HepG2 (cell line): ENCODE results near the gene SAPCD2. TPM values are rescaled to one million over a fixed set of nuclear protein-coding genes. Genes with fewer than 3 reads are reported as not detected.

Experiments
- ATAC-seq: fragments of 200-7000 bp; cut with Tn5 transposase; 3 replicates; pipeline ENCODE4 v1.9.1; 2020; ENCODE audit warnings: mild to moderate bottlenecking, moderate library complexity
- BruUV-seq: library from RNA; stranded (reverse); fragments of 400-500 nt; replicated peaks from 2 replicates; lab custom pipeline; 2021; lab: Mats Ljungman, UMichigan
- CTCF ChIA-PET: fragments of 300-600 bp; formaldehyde crosslinking; extraction: SDS; loops from one replicate; lab custom pipeline; 2021; ENCODE audit warnings: low total read pairs, inconsistent platforms, low intra/inter-chr PET ratio; lab: Yijun Ruan, JAX
- POLR2A ChIA-PET: fragments of 350-600 bp; sonication (Branson Sonifier 250); formaldehyde crosslinking; loops from one replicate; lab custom pipeline; 2020; ENCODE audit warnings: antibody characterized with exemption, inconsistent platforms; lab: Yijun Ruan, JAX
- DNase-seq: peaks from one replicate; pipeline ENCODE4 v3.0.0-alpha.2; 2015; ENCODE audit warnings: low spot score
- FAIRE-seq: peaks from 3 replicates; lab custom pipeline; 2011; peaks lifted over from hg19 to GRCh38; lab: Jason Lieb, UNC
- H2AFZ ChIP-seq: one replicate; pipeline ENCODE4 v1.6.1; 2011; ENCODE audit warnings: low read length, inconsistent platforms
- H3K27ac ChIP-seq: fragments of 300-600 bp; 3 replicates; pipeline ENCODE4 v1.8.0; 2011; ENCODE audit warnings: mixed run types, mild to moderate bottlenecking, mixed read lengths, low read length, inconsistent platforms; ENCODE audit not compliant: insufficient read depth; ENCODE audit errors: extremely low read length
- H3K27me3 ChIP-seq, 2 experiments: fragments of 200-600 bp in 1 of 2; 2 replicates in 1 of 2; 3 replicates in 1 of 2; pipeline versions ENCODE4 v1.6.0 to v1.8.0; 2011; ENCODE audit warnings: low read length in 2 of 2, mild to moderate bottlenecking in 2 of 2, moderate library complexity in 2 of 2, inconsistent platforms in 1 of 2; ENCODE audit not compliant: insufficient read depth in 2 of 2, control insufficient read depth in 1 of 2
- H3K36me3 ChIP-seq, 2 experiments: fragments of 200-600 bp in 1 of 2; replicated peaks in 1 of 2; 2 replicates in 1 of 2; 3 replicates in 1 of 2; pipeline versions ENCODE4 v1.5.1 to v1.8.0; 2011; ENCODE audit warnings: low read length in 2 of 2, inconsistent platforms in 1 of 2; ENCODE audit not compliant: insufficient read depth in 2 of 2, control insufficient read depth in 1 of 2
- H3K4me1 ChIP-seq: 2 replicates; pipeline ENCODE4 v1.5.1; 2012; ENCODE audit warnings: low read length, inconsistent platforms; ENCODE audit not compliant: insufficient read depth
- H3K4me2 ChIP-seq: 2 replicates; pipeline ENCODE4 v1.6.0; 2011; ENCODE audit warnings: low read depth, low read length, inconsistent platforms
- H3K4me3 ChIP-seq, 3 experiments: fragments of 200-600 bp in 1 of 3; sonication (generic), shearing (Covaris generic) in 1 of 3; replicated peaks in 1 of 3; 2 replicates each; pipeline ENCODE4 v1.5.1; 2011 to 2016; ENCODE audit warnings: low read length in 3 of 3, inconsistent platforms in 2 of 3, low read depth in 2 of 3, mild to moderate bottlenecking in 2 of 3, control low read depth in 1 of 3, mixed read lengths in 1 of 3; ENCODE audit not compliant: insufficient read depth in 1 of 3
- H3K79me2 ChIP-seq: one replicate; pipeline ENCODE4 v1.6.1; 2011; ENCODE audit warnings: low read length, inconsistent platforms; ENCODE audit not compliant: insufficient read depth
- H3K9ac ChIP-seq: 2 replicates; pipeline ENCODE4 v1.6.0; 2011; ENCODE audit warnings: mild to moderate bottlenecking, low read depth, low read length, inconsistent platforms; ENCODE audit not compliant: insufficient read depth
- H3K9me3 ChIP-seq: 2 replicates; pipeline ENCODE4 v1.5.1; 2012; ENCODE audit warnings: mild to moderate bottlenecking, low read length
- H4K20me1 ChIP-seq: 2 replicates; pipeline ENCODE4 v1.6.0; 2011; ENCODE audit warnings: inconsistent platforms, mild to moderate bottlenecking, low read length, moderate library complexity; ENCODE audit not compliant: insufficient read depth
- AGO2 ChIP-seq: fragments of 200-400 bp; formaldehyde crosslinking; optimal IDR thresholded peaks from 2 replicates; pipeline ENCODE3; 2017; ENCODE audit warnings: mild to moderate bottlenecking, low read depth, low read length, moderate library complexity
- AKAP8 ChIP-seq: sonication (generic); formaldehyde crosslinking; IDR thresholded peaks from 2 replicates; pipeline ENCODE4 v1.5.1; 2020; ENCODE audit warnings: mild to moderate bottlenecking, missing genetic modification reagents
- CBX1 ChIP-seq: IDR thresholded peaks from one replicate; pipeline ENCODE4 v1.6.1; 2016; ENCODE audit warnings: antibody characterized with exemption, low read depth
- CBX5 ChIP-seq: sonication (generic); formaldehyde crosslinking; IDR thresholded peaks from 2 replicates; pipeline ENCODE4 v1.4.0; 2020; ENCODE audit warnings: missing genetic modification reagents, borderline replicate concordance
- HDAC1 ChIP-seq: sonication (generic); formaldehyde crosslinking; IDR thresholded peaks from 2 replicates; pipeline ENCODE4 v1.5.1; 2020; ENCODE audit warnings: mild to moderate bottlenecking, missing genetic modification reagents
- KMT2B ChIP-seq: IDR thresholded peaks from 2 replicates; pipeline ENCODE4 v1.6.1; 2016; ENCODE audit warnings: missing genetic modification reagents, missing compliant biosample characterization
- SOX6 ChIP-seq, 2 experiments: fragments of 450-650 bp in 1 of 2; sonication (generic) in 1 of 2; formaldehyde crosslinking in 1 of 2; IDR thresholded peaks; 2 replicates each; pipeline versions ENCODE4 v1.4.0 to v1.6.1; 2017 to 2020; ENCODE audit warnings: antibody characterized with exemption in 1 of 2, mild to moderate bottlenecking in 1 of 2, missing genetic modification reagents in 1 of 2
- SP4 ChIP-seq: sonication (generic); formaldehyde crosslinking; IDR thresholded peaks from 2 replicates; pipeline ENCODE4 v1.8.1; 2023; ENCODE audit warnings: mild to moderate bottlenecking, missing genetic modification reagents
- SRSF1 ChIP-seq: fragments of 200-400 bp; formaldehyde crosslinking; optimal IDR thresholded peaks from 2 replicates; pipeline ENCODE3; 2017; ENCODE audit warnings: mild to moderate bottlenecking, low read depth, low read length, moderate library complexity
- ZFP82 ChIP-seq: sonication (generic); formaldehyde crosslinking; IDR thresholded peaks from 2 replicates; pipeline ENCODE4 v1.5.1; 2020; ENCODE audit warnings: mild to moderate bottlenecking, missing genetic modification reagents, borderline replicate concordance
- ZNF605 ChIP-seq: sonication (generic); formaldehyde crosslinking; IDR thresholded peaks from 2 replicates; pipeline ENCODE4 v1.8.0; 2022; ENCODE audit warnings: mild to moderate bottlenecking, missing genetic modification reagents
- ZNF777 ChIP-seq: sonication (generic); formaldehyde crosslinking; IDR thresholded peaks from 2 replicates; pipeline ENCODE4 v1.4.0; 2020; ENCODE audit warnings: missing genetic modification reagents
- ZNF800 ChIP-seq: sonication (generic); formaldehyde crosslinking; IDR thresholded peaks from 2 replicates; pipeline ENCODE4 v1.4.0; 2020; ENCODE audit warnings: missing genetic modification reagents
- ZSCAN31 ChIP-seq: sonication (generic); formaldehyde crosslinking; IDR thresholded peaks from 2 replicates; pipeline ENCODE4 v1.5.0; 2020; ENCODE audit warnings: low read depth, mild to moderate bottlenecking, missing genetic modification reagents
- WGBS: methylation state at CpG from one replicate; pipeline ENCODE4 v1.1.6; 2017; ENCODE audit warnings: low lambda C conversion rate; 5-methylcytosine and 5-hydroxymethylcytosine counted together
- in situ Hi-C: cut with HindIII; loops from 2 replicates; pipeline ENCODE4 v1.10.0; 2017; ENCODE audit warnings: low pct_unique_long_range_greater_than_20kb; ENCODE audit not compliant: extremely low pct_ligation_motif_present
- intact Hi-C: fragments of 100-400 bp; cut with micrococcal nuclease; formaldehyde crosslinking; loops from one replicate; pipeline ENCODE4 v1.10.0; 2022; ENCODE audit not compliant: unreplicated experiment
- polyA plus RNA-seq, 8 experiments: library from polyadenylated mRNA; depleted of rRNA in 3 of 8; stranded (reverse) in 7 of 8; unstranded in 1 of 8; fragments of >200 nt; fragmentation: Illumina TruSeq in 4 of 8; extraction: Trizol in 4 of 8; gene quantifications; 2 replicates each; pipeline versions ENCODE4 v1.2.1 to v1.2.3, GENCODE V29; 2011 to 2016; ENCODE audit warnings: low read depth in 4 of 8, missing spikeins in 1 of 8, mixed read lengths in 1 of 8; ENCODE audit not compliant: insufficient read depth in 1 of 8
- total RNA-seq, 5 experiments: library from RNA; depleted of rRNA; stranded (reverse); fragments of >200 nt; fragmentation: Illumina TruSeq; extraction: Trizol; gene quantifications; 2 replicates each; pipeline ENCODE4 v1.2.3, GENCODE V29; 2016; ENCODE audit warnings: low read depth in 1 of 5
- TF ChIP-seq, protein P1 (sequence below): sonication (generic); formaldehyde crosslinking; IDR thresholded peaks from 2 replicates; pipeline ENCODE4 v1.4.0; 2020; ENCODE audit warnings: mild to moderate bottlenecking, missing genetic modification reagents
- TF ChIP-seq, protein P2 (sequence below), 2 experiments: IDR thresholded peaks; 2 replicates each; pipeline ENCODE4 v1.6.1; 2011 to 2012; ENCODE audit warnings: low read length in 2 of 2, borderline replicate concordance in 1 of 2, low read depth in 1 of 2, mild to moderate bottlenecking in 1 of 2, moderate library complexity in 1 of 2

The SAPCD2 gene
- total and polyA plus RNA-seq, 2 of the 13 experiments (the other 11 are each of a cell fraction or from before 2014, with no cell fraction given): 21.9 to 42.8 TPM

DNA sequence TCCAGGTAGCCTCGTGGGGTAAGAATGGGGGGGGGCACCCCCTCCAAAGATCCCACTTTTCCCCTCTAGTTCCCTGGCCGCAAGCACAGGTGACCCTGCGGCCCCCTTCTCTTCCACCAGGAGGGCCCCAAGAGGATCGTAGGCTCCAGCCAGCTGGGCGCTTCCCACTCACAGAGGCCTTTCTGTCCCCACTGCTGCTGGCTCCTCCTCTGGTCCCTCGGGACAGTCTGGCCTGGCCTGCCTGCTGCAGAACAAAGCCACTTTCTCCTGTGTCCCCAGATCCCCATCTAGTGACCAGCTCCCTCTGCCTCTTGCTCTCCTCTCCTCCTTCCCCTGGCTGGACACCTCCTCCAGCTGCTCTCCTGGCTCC, 534 bp upstream of the SAPCD2 start (continued):
- TF ChIP-seq SOX6 (IDR thresholded peaks at IDR 0.05) (no peak), SOX6 (CRISPR knock-in tag; IDR thresholded peaks at IDR 0.05) (no peak), KMT2B (no peak), CBX1 (no peak)

- Histone ChIP-seq H3K4me1 (peaks cover 50% of the 10 kb centered on the region), H3K27ac (no peak overlapping the region), H3K27me3 (no peaks in the 10 kb centered on the region; a peak in 1 of 5 replicates), H3K36me3 (peaks cover 3 to 12% of the 10 kb centered on the region in 2 experiments; a peak in 2 of 5 replicates), H2AFZ (no peak overlapping the region), H3K9ac (peak overlapping the region; percentile 67), H4K20me1 (peaks cover 7% of the 10 kb centered on the region; the same call in 1 of the 2 replicates), H3K4me2 (peak overlapping the region; percentile 96), H3K79me2 (peaks cover 13% of the 10 kb centered on the region), H3K9me3 (no peaks in the 10 kb centered on the region), H3K4me3 (peak overlapping the region; percentile 58 to 88 (median 74))
- DNase-seq (no peak), ATAC-seq (0 out of 3 replicates have a peak, but pooled peaks have one; percentile 4), FAIRE-seq (no peak)
- in situ Hi-C loops (no loop called here), intact Hi-C loops (no loop called here)
- no TSS peak for BruUV-seq
- WGBS: no CpG with 5 or more reads among the region's 52 CpGs
- ChIA-PET POLR2A (interaction anchor here (0.8 to 6.0 kb wide), 9 partner anchors 11 to 184 kb away, joined by 3 to 105 read pairs (median 4); partner anchors contain the start of genes ENTPD2, MAN1B1 and TRAF2), CTCF (no interaction called here)
- TF ChIP-seq ZNF605 (0 out of 2 replicates have a peak, but pooled peaks have one; percentile 40), CBX5 (no peak), ZFP82 (CRISPR knock-in tag) (0 out of 2 replicates have a peak, but pooled peaks have one; percentile 55), AGO2 (peak; percentile 18), ZSCAN31 (CRISPR knock-in tag) (peak; percentile 22; the same call in 1 of the 2 replicates), ZNF800 (CRISPR knock-in tag) (peak; percentile 92), ZNF777 (CRISPR knock-in tag) (peak; percentile 10; the same call in 1 of the 2 replicates), SRSF1 (peak; percentile 41), SP4 (CRISPR knock-in tag) (0 out of 2 replicates have a peak, but pooled peaks have one; percentile 33), AKAP8 (0 out of 2 replicates have a peak, but pooled peaks have one; percentile 18), HDAC1 (CRISPR knock-in tag) (peak; percentile 52; the same call in 1 of the 2 replicates)
- TF ChIP-seq, protein P1, sequence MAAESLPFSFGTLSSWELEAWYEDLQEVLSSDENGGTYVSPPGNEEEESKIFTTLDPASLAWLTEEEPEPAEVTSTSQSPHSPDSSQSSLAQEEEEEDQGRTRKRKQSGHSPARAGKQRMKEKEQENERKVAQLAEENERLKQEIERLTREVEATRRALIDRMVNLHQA: no peak
- TF ChIP-seq, protein P2, sequence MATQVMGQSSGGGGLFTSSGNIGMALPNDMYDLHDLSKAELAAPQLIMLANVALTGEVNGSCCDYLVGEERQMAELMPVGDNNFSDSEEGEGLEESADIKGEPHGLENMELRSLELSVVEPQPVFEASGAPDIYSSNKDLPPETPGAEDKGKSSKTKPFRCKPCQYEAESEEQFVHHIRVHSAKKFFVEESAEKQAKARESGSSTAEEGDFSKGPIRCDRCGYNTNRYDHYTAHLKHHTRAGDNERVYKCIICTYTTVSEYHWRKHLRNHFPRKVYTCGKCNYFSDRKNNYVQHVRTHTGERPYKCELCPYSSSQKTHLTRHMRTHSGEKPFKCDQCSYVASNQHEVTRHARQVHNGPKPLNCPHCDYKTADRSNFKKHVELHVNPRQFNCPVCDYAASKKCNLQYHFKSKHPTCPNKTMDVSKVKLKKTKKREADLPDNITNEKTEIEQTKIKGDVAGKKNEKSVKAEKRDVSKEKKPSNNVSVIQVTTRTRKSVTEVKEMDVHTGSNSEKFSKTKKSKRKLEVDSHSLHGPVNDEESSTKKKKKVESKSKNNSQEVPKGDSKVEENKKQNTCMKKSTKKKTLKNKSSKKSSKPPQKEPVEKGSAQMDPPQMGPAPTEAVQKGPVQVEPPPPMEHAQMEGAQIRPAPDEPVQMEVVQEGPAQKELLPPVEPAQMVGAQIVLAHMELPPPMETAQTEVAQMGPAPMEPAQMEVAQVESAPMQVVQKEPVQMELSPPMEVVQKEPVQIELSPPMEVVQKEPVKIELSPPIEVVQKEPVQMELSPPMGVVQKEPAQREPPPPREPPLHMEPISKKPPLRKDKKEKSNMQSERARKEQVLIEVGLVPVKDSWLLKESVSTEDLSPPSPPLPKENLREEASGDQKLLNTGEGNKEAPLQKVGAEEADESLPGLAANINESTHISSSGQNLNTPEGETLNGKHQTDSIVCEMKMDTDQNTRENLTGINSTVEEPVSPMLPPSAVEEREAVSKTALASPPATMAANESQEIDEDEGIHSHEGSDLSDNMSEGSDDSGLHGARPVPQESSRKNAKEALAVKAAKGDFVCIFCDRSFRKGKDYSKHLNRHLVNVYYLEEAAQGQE (IDR thresholded peaks at IDR 0.05; ENCODE audit: borderline replicate concordance in 1 of 2, low read depth in 1 of 2, low read length in 2 of 2): no peak
Observed at GRCh38 chr9:137069508-137070091, 757 bp downstream of the SAPCD2 start.
